ENCODE measurements around the gene MAMDC2.

MAMDC2 gene

DNA sequence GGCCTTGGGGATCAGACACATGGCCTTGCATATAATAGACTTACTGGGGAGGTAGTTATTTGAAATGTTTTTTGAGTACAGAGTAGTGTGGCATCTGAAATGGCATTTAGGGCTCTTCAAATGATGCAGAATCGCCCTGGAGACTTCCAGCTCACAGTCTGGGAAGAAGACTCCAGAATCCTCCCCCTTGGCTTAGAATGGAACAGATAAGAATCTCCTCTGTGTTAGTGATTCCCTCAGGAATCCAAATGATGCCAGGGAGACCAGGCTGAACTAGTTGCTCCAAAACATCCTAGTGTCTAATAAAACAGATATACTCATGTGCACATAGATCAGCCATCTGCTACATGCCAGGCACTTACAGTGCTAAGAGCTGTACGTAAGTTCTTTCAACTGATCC, 176.6 kb downstream of the MAMDC2 start:
- Histone ChIP-seq H3K4me1 (ENCODE audit: low read length) (no peaks in the 10 kb centered on the region), H3F3A (ENCODE audit: insufficient read depth, low read length) (no peaks in the 10 kb centered on the region), H3K79me2 (ENCODE audit: low read length) (no peaks in the 10 kb centered on the region), H3K27ac (ENCODE audit: low read length) (no peak overlapping the region), H3K27me3 (replicated peaks; ENCODE audit: insufficient read depth, low read length) (no peaks in the 10 kb centered on the region), H3K4me3 (ENCODE audit: low read length) (no peak overlapping the region), H3K36me3 (replicated peaks; ENCODE audit: insufficient read depth, low read length) (no peaks in the 10 kb centered on the region), H4K20me1 (ENCODE audit: insufficient read depth, low read length) (no peaks in the 10 kb centered on the region), H2AFZ (ENCODE audit: low read length) (no peak overlapping the region), H3K4me2 (ENCODE audit: low read depth, low read length) (no peak overlapping the region), H3K9me2 (replicated peaks; ENCODE audit: insufficient read depth, low read length) (no peaks in the 10 kb centered on the region), H3K9me3 (replicated peaks; ENCODE audit: insufficient read depth, low read length) (no peaks in the 10 kb centered on the region), H3K9ac (ENCODE audit: low read length) (no peak overlapping the region)
- no peak for DNase-seq
- TF ChIP-seq EZH2 (optimal IDR thresholded peaks at IDR 0.05; ENCODE audit: low read depth, low read length) = no peak
- TF ChIP-seq EZH2phosphoT487 (IDR thresholded peaks at IDR 0.05; ENCODE audit: low read length) = no peak
- TF ChIP-seq CTCF (IDR thresholded peaks at IDR 0.05; ENCODE audit: low read length) = no peak

- Histone ChIP-seq H3K9ac (ENCODE audit: low read length) (no peak overlapping the region), H3K4me1 (ENCODE audit: low read length) (no peaks in the 10 kb centered on the region), H3K27ac (ENCODE audit: low read length) (no peak overlapping the region), H2AFZ (ENCODE audit: low read length) (no peak overlapping the region), H3K79me2 (ENCODE audit: low read length) (no peaks in the 10 kb centered on the region), H3K4me2 (ENCODE audit: low read depth, low read length) (no peak overlapping the region), H3F3A (ENCODE audit: insufficient read depth, low read length) (no peaks in the 10 kb centered on the region), H3K9me2 (replicated peaks; ENCODE audit: insufficient read depth, low read length) (no peaks in the 10 kb centered on the region), H3K9me3 (replicated peaks; ENCODE audit: insufficient read depth, low read length) (no peaks in the 10 kb centered on the region), H3K4me3 (ENCODE audit: low read length) (no peak overlapping the region), H4K20me1 (ENCODE audit: insufficient read depth, low read length) (no peaks in the 10 kb centered on the region), H3K36me3 (replicated peaks; ENCODE audit: insufficient read depth, low read length) (no peaks in the 10 kb centered on the region), H3K27me3 (replicated peaks; ENCODE audit: insufficient read depth, low read length) (no peaks in the 10 kb centered on the region)
- no peak for DNase-seq
- TF ChIP-seq EZH2phosphoT487 (IDR thresholded peaks at IDR 0.05; ENCODE audit: low read length) = no peak
- TF ChIP-seq EZH2 (optimal IDR thresholded peaks at IDR 0.05; ENCODE audit: low read depth, low read length) = no peak
- no peak for TF ChIP-seq CTCF (IDR thresholded peaks at IDR 0.05; ENCODE audit: low read length)
These were observed 178.7 kb downstream of the MAMDC2 start for GRCh38 chr9:70222354-70222753.

DNA sequence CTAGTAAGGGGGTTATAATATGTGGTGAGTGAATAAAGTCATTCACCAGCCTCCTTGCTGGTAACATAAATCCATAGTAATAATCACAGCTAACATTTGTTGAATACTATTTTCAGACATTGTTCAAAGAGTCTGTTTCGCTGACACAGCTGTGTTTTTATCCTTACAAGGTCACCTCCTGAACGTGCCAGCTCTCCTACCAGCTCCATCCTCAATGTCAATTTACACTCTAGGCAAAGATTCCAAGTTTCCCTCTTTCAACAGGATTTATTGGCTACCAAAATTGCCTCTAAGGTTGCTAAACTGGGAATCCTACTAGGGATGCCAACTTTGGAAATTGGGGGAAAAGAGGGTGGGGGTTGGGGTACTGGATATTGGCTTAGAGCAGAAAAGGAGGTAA, 184.5 kb downstream of the MAMDC2 start:
- Histone ChIP-seq H3K4me1 (ENCODE audit: low read length) (no peaks in the 10 kb centered on the region), H3K79me2 (ENCODE audit: low read length) (no peaks in the 10 kb centered on the region), H3K4me3 (ENCODE audit: low read length) (no peak overlapping the region), H4K20me1 (ENCODE audit: insufficient read depth, low read length) (no peaks in the 10 kb centered on the region), H3K4me2 (ENCODE audit: low read depth, low read length) (no peak overlapping the region), H3K27ac (ENCODE audit: low read length) (no peak overlapping the region), H3K9me2 (replicated peaks; ENCODE audit: insufficient read depth, low read length) (no peaks in the 10 kb centered on the region), H2AFZ (ENCODE audit: low read length) (no peak overlapping the region), H3F3A (ENCODE audit: insufficient read depth, low read length) (no peaks in the 10 kb centered on the region), H3K36me3 (replicated peaks; ENCODE audit: insufficient read depth, low read length) (no peaks in the 10 kb centered on the region), H3K9me3 (replicated peaks; ENCODE audit: insufficient read depth, low read length) (no peaks in the 10 kb centered on the region), H3K9ac (ENCODE audit: low read length) (no peak overlapping the region), H3K27me3 (replicated peaks; ENCODE audit: insufficient read depth, low read length) (no peaks in the 10 kb centered on the region)
- DNase-seq = no peak
- TF ChIP-seq EZH2 (optimal IDR thresholded peaks at IDR 0.05; ENCODE audit: low read depth, low read length) (no peak), EZH2phosphoT487 (IDR thresholded peaks at IDR 0.05; ENCODE audit: low read length) (no peak), CTCF (IDR thresholded peaks at IDR 0.05; ENCODE audit: low read length) (no peak)
